Neuron (in vitro differentiated cells): ENCODE data around the gene HINT3.

Experiments
- H2AFZ ChIP-seq: one replicate; pipeline ENCODE4 v1.6.1; 2013; ENCODE audit warnings: low read depth, mild to moderate bottlenecking, inconsistent platforms, low read length, moderate library complexity
- H3K27me3 ChIP-seq: one replicate; pipeline ENCODE4 v1.6.1; 2013; ENCODE audit warnings: low read length; ENCODE audit not compliant: insufficient read depth
- H3K36me3 ChIP-seq: one replicate; pipeline ENCODE4 v1.6.1; 2013; ENCODE audit warnings: low read length; ENCODE audit not compliant: insufficient read depth
- H3K4me1 ChIP-seq: one replicate; pipeline ENCODE4 v1.6.1; 2013; ENCODE audit warnings: low read length; ENCODE audit not compliant: insufficient read depth
- H3K4me3 ChIP-seq: 2 replicates; pipeline ENCODE4 v1.5.1; 2013; ENCODE audit warnings: mild to moderate bottlenecking, low read length, moderate library complexity
- H3K9me3 ChIP-seq: one replicate; pipeline ENCODE4 v1.6.1; 2013; ENCODE audit warnings: low read length

Gene HINT3

DNA sequence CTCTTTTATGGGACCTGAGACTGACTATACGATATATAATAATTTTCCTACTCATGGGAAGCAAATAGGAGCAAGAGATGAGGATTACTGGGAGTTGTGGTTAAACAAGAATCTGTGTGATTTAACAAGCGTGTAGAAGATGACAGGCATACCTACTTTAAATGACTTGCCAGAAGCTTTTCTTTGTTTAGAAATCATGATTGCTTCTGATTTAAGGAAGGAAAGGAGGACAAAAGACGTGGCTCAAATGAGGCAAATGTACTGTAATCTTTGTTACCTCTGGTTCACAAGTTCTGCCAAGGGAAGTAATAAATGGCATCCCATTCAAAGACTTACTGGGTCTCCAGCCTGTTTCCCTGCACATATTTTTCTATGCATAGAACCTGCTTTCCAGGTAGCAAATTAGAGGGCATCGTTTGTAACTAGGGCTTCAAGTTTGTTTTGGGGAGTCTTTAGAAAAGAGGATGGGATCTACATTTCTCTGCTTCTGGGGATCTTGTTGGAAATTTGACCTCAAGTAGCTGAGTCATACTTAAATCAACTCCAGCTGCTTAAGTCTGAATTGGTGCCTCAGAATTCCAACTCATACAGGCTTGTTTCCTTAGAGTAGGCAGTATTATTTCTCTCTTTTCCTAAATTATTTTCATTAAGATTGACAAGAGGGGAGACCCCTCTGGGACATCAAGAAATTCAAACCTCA is 26.8 kb downstream of the HINT3 start:
- H3K4me1 ChIP-seq = peaks cover 6% of the 10 kb centered on the region
- peaks cover 2% of the 10 kb centered on the region for H3K9me3 ChIP-seq
- H3K27me3 ChIP-seq = no peaks in the 10 kb centered on the region
- H2AFZ ChIP-seq = no peak overlapping the region
- no peak overlapping the region for H3K4me3 ChIP-seq
- no peaks in the 10 kb centered on the region for H3K36me3 ChIP-seq

- Histone ChIP-seq H3K27me3 (no peaks in the 10 kb centered on the region), H3K4me3 (no peak overlapping the region), H3K4me1 (peaks cover 6% of the 10 kb centered on the region), H3K9me3 (peaks cover 2% of the 10 kb centered on the region), H2AFZ (no peak overlapping the region), H3K36me3 (no peaks in the 10 kb centered on the region)
These were observed 27.7 kb downstream of the HINT3 start for GRCh38 chr6:125984311-125984710.

- Histone ChIP-seq H3K27me3 (no peaks in the 10 kb centered on the region), H2AFZ (peak overlapping the region; percentile 86), H3K36me3 (no peaks in the 10 kb centered on the region), H3K4me3 (peak overlapping the region; percentile 69), H3K4me1 (peaks cover 6% of the 10 kb centered on the region), H3K9me3 (peaks cover 2% of the 10 kb centered on the region)
These were observed 29.0 kb downstream of the HINT3 start for GRCh38 chr6:125985522-125985921.

DNA sequence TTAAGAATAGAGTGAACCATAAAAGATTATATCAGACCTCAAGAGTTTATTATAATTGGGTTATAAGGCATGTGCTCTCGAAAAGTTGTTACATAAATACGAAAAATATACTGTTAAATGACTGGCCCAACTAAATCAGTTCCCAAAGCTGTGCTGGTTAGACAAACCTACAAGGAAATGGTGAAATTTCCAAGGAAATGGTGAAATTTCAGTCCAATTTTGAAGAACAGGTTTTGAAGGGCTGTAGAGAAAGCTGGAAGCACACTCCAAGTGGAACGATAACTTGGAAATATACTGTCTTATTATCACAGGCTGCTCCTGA is 29.4 kb downstream of the HINT3 start:
- Histone ChIP-seq H3K27me3 (no peaks in the 10 kb centered on the region), H2AFZ (peak overlapping the region; percentile 86), H3K36me3 (no peaks in the 10 kb centered on the region), H3K9me3 (peaks cover 2% of the 10 kb centered on the region), H3K4me1 (peaks cover 6% of the 10 kb centered on the region), H3K4me3 (peak overlapping the region; percentile 69)

- peaks cover 6% of the 10 kb centered on the region for H3K4me1 ChIP-seq
- no peaks in the 10 kb centered on the region for H3K36me3 ChIP-seq
- H2AFZ ChIP-seq = peak within 1 kb of the TSS; percentile 86
- no peaks in the 10 kb centered on the region for H3K27me3 ChIP-seq
- H3K4me3 ChIP-seq = peak within 1 kb of the TSS; percentile 69
- peaks cover 2% of the 10 kb centered on the region for H3K9me3 ChIP-seq
These were observed 29.9 kb downstream of the HINT3 start, which contains the start of gene TRMT11 for GRCh38 chr6:125986301-125987025. TRMT11 (plus strand) TSS chr6:125986540; CDS start chr6:125986551, 11 bp downstream.

- H3K36me3 ChIP-seq = no peaks in the 10 kb centered on the region
These were observed 30.6 kb downstream of the HINT3 start for GRCh38 chr6:125987026-125987617.

DNA sequence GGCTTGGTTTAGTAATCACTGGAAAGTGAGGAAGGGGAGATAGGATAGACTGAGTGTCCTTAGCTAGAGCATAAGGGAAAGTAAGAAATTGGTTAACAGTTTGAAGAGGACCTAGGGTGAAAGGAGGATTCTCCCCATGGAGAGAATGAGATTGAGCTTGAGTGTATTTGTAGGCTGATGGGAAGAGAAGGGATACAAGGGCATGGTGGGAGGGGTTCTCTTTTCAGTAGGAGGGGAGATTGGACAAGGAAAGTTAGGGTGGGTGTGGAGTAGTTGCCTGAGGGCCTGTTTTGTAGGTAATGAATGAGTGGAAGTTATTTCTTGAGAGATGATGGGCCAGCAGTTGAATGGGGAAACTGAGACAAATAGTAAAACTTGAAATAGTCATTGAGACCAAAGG is 31.7 kb downstream of the HINT3 start:
- no peak overlapping the region for H3K4me3 ChIP-seq
- H3K36me3 ChIP-seq = no peaks in the 10 kb centered on the region
- peaks cover 2% of the 10 kb centered on the region for H3K9me3 ChIP-seq
- H3K4me1 ChIP-seq = peaks cover 6% of the 10 kb centered on the region
- H2AFZ ChIP-seq = no peak overlapping the region
- no peaks in the 10 kb centered on the region for H3K27me3 ChIP-seq

More at GRCh38 chr6:125987026-125987617, 30.6 kb downstream of the HINT3 start:
- Histone ChIP-seq H3K9me3 (peaks cover 2% of the 10 kb centered on the region), H3K27me3 (no peaks in the 10 kb centered on the region), H3K4me3 (peak overlapping the region; percentile 69), H2AFZ (peak overlapping the region; percentile 86), H3K4me1 (peaks cover 6% of the 10 kb centered on the region)

DNA sequence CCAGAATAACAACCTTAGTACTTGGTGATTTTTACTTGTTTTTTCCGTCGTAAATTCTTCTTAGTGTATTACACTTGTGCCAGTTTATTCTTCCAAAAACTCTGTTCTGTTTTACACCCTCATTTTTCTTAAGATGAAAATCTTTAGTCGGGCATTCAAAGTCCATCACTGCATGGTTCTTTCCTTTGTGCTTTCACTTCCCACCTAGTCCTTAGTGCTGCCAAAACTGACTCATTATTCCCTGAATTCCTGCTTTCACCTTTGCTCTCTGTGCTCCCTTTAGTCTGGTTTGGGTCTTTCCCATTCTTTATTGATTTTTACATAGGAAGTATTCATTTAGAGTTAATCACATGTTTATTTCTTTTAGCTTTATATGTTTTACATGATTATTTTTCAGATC is 33.1 kb downstream of the HINT3 start:
- Histone ChIP-seq H3K4me1 (peaks cover 6% of the 10 kb centered on the region), H3K4me3 (no peak overlapping the region), H3K9me3 (peaks cover 2% of the 10 kb centered on the region), H3K27me3 (no peaks in the 10 kb centered on the region), H2AFZ (no peak overlapping the region), H3K36me3 (no peaks in the 10 kb centered on the region)

DNA sequence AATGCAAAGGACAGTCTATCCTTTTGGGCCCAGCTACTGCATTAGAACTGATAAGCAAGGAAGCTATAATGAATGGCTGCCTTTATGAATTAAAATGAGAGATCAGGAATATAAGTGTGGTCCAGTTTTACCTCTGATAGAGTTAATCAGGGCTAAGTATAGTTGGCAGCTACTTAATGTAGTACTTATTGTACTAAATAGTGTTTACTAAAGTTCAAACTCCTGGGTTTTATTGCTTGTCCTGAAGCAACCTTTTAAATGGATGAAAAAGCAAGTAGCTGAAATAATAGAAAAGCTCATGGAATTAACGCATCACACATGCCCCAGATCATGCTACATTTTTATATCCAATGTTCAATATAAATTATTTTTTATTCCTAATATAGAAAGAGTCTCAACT is 35.1 kb downstream of the HINT3 start:
- peaks cover 2% of the 10 kb centered on the region for H3K9me3 ChIP-seq
- no peaks in the 10 kb centered on the region for H3K4me1 ChIP-seq
- no peak overlapping the region for H3K4me3 ChIP-seq
- H3K36me3 ChIP-seq = no peaks in the 10 kb centered on the region
- H3K27me3 ChIP-seq = no peaks in the 10 kb centered on the region
- no peak overlapping the region for H2AFZ ChIP-seq

GRCh38 chr6:125994670-125995488 is 38.3 kb downstream of the HINT3 start:
- Histone ChIP-seq H3K4me3 (no peak overlapping the region), H3K4me1 (no peaks in the 10 kb centered on the region), H2AFZ (no peak overlapping the region), H3K9me3 (no peaks in the 10 kb centered on the region), H3K27me3 (no peaks in the 10 kb centered on the region), H3K36me3 (peaks cover 25% of the 10 kb centered on the region)

DNA sequence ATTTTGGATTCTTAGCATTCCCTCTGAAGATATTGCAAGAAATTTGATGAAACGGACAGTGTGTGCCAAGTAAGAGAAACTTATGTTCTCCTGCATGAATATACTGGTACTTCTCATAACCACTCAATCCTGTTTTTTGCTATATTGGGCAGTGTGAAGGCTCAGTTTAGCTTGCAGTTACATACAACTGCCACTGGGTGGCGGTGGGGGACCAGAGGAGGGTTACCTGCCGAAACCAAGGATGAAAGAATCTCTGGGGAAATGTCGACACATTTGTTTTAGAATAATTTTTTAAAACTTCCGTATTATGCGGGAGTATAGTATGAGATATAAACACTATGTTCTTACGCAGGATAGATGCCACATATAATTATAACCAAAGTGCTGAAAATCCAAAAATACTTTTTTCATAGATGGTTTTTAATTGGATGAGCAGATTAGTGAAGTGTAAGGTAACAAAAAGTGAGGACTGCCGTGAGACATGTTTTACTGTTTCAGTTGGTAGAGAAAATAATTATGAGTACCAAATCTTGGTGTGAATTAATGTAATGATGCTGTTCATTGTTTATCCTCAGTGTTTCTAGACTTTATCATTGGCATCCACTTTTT is 39.5 kb downstream of the HINT3 start:
- Histone ChIP-seq H3K36me3 (peaks cover 35% of the 10 kb centered on the region), H3K4me1 (no peaks in the 10 kb centered on the region), H3K27me3 (no peaks in the 10 kb centered on the region), H2AFZ (no peak overlapping the region), H3K9me3 (no peaks in the 10 kb centered on the region), H3K4me3 (no peak overlapping the region)

GRCh38 chr6:126002755-126003679 is 46.4 kb downstream of the HINT3 start:
- Histone ChIP-seq H3K4me1 (no peaks in the 10 kb centered on the region), H3K27me3 (no peaks in the 10 kb centered on the region), H2AFZ (no peak overlapping the region), H3K36me3 (peaks cover 76% of the 10 kb centered on the region), H3K9me3 (peaks cover 2% of the 10 kb centered on the region), H3K4me3 (no peak overlapping the region)
